DMS 273 (cell line): Measurements from ENCODE around the gene TRIM69.
"Not testable (repeated sequence)": the region's sequence is repeated elsewhere in the genome, so short reads cannot be mapped to it uniquely, and the experiment has no call there.

ENCODE experiments used
- DNase-seq: peaks from one replicate; lab custom pipeline; 2025; ENCODE audit not compliant: unreplicated experiment; lab: John Stamatoyannopoulos, UW

Gene TRIM69

GRCh38 chr15:44738340-44738984, 2.1 kb downstream of the TRIM69 start:
- peak; percentile 55 for DNase-seq

- DNase-seq: not testable (repeated sequence)
Measured at GRCh38 chr15:44739222-44739847, 3.0 kb downstream of the TRIM69 start.

GRCh38 chr15:44743454-44743853, 7.1 kb downstream of the TRIM69 start:
- not testable (repeated sequence) for DNase-seq

- no peak for DNase-seq
Measured at GRCh38 chr15:44753345-44753744, 17.0 kb downstream of the TRIM69 start.

GRCh38 chr15:44763187-44763586, 26.9 kb downstream of the TRIM69 start:
- DNase-seq: no peak

GRCh38 chr15:44763848-44764247, 27.5 kb downstream of the TRIM69 start:
- DNase-seq: no peak

- DNase-seq: no peak
Measured at GRCh38 chr15:44765036-44765435, 28.7 kb downstream of the TRIM69 start.

- DNase-seq: peak; percentile 1
Measured at GRCh38 chr15:44769521-44769920, 33.2 kb downstream of the TRIM69 start.

- DNase-seq: not testable (repeated sequence)
Measured at GRCh38 chr15:44770715-44771114, 34.4 kb downstream of the TRIM69 start.

- DNase-seq: peak; percentile 81
Measured at GRCh38 chr15:44775953-44776352, 39.6 kb downstream of the TRIM69 start.

GRCh38 chr15:44779761-44780160, 43.4 kb downstream of the TRIM69 start:
- DNase-seq: no peak

- no peak for DNase-seq
Measured at GRCh38 chr15:44780608-44781007, 44.3 kb downstream of the TRIM69 start.

- no peak for DNase-seq
Measured at GRCh38 chr15:44781128-44781810, 44.9 kb downstream of the TRIM69 start.

GRCh38 chr15:44782516-44782915, 46.2 kb downstream of the TRIM69 start:
- peak; percentile 87 for DNase-seq

- not testable (repeated sequence) for DNase-seq
Measured at GRCh38 chr15:44784918-44785274, 48.6 kb downstream of the TRIM69 start.

GRCh38 chr15:44788748-44789147, 52.4 kb downstream of the TRIM69 start:
- no peak for DNase-seq

- DNase-seq: no peak
Measured at GRCh38 chr15:44790215-44790614, 53.9 kb downstream of the TRIM69 start.

- no peak for DNase-seq
Measured at GRCh38 chr15:44790656-44791055, 54.3 kb downstream of the TRIM69 start.

- no peak for DNase-seq
Measured at GRCh38 chr15:44792715-44793114, 56.4 kb downstream of the TRIM69 start.

- DNase-seq: no peak
Measured at GRCh38 chr15:44794072-44794471, 57.7 kb downstream of the TRIM69 start.

GRCh38 chr15:44796508-44796907, 60.2 kb downstream of the TRIM69 start:
- DNase-seq: no peak

- peak; percentile 44 for DNase-seq
Measured at GRCh38 chr15:44798826-44799225, 62.5 kb downstream of the TRIM69 start.
